CD14-positive monocyte (primary cell): Measurements from ENCODE around the gene LRRFIP2. TPM values are rescaled to one million over a fixed set of nuclear protein-coding genes. Genes with fewer than 3 reads are reported as not detected.

Experiments
- DNase-seq, 3 donors: peaks; one replicate each; pipeline ENCODE4 v3.0.0-alpha.2; 2011 to 2022
- H2AFZ ChIP-seq: 2 replicates; pipeline ENCODE4 v1.6.0; 2012; ENCODE audit warnings: mild to moderate bottlenecking, low read depth, low read length, inconsistent platforms; ENCODE audit not compliant: insufficient read depth, poor library complexity, severe bottlenecking
- H3K27ac ChIP-seq, 2 donors: 1 replicate in 1 of 2; 2 replicates in 1 of 2; pipeline ENCODE4 v1.5.1; 2012 to 2013; ENCODE audit warnings: low read length in 2 of 2, control low read depth in 1 of 2, inconsistent platforms in 1 of 2, low read depth in 1 of 2, mild to moderate bottlenecking in 1 of 2
- H3K27me3 ChIP-seq, 2 donors: one replicate each; pipeline versions ENCODE4 v1.6.0 to v1.6.1; 2011 to 2013; ENCODE audit warnings: low read length in 2 of 2; ENCODE audit not compliant: control insufficient read depth in 2 of 2, insufficient read depth in 2 of 2
- H3K36me3 ChIP-seq, 2 donors: replicated peaks in 1 of 2; 1 replicate in 1 of 2; 2 replicates in 1 of 2; pipeline versions ENCODE4 v1.5.1 to v1.6.1; 2012 to 2013; ENCODE audit warnings: low read length in 2 of 2, control low read depth in 1 of 2, inconsistent platforms in 1 of 2, mild to moderate bottlenecking in 1 of 2; ENCODE audit not compliant: insufficient read depth in 2 of 2, control insufficient read depth in 1 of 2
- H3K4me1 ChIP-seq, 2 donors: 1 replicate in 1 of 2; 2 replicates in 1 of 2; pipeline versions ENCODE4 v1.5.1 to v1.6.1; 2012 to 2013; ENCODE audit warnings: low read length in 2 of 2, control low read depth in 1 of 2, inconsistent platforms in 1 of 2, mild to moderate bottlenecking in 1 of 2, moderate library complexity in 1 of 2; ENCODE audit not compliant: insufficient read depth in 2 of 2, control insufficient read depth in 1 of 2
- H3K4me2 ChIP-seq: replicated peaks from 2 replicates; pipeline ENCODE3; 2012; ENCODE audit warnings: low read length, moderate library complexity, mild to moderate bottlenecking; ENCODE audit not compliant: poor library complexity, severe bottlenecking; ENCODE audit errors: extremely low read depth
- H3K4me3 ChIP-seq, 3 experiments: fragments of 200-600 bp in 1 of 3; sonication (generic) in 1 of 3; replicated peaks in 1 of 3; 1 replicate in 2 of 3; 2 replicates in 1 of 3; pipeline ENCODE4 v1.5.1; 2011 to 2013; ENCODE audit warnings: low read length in 3 of 3, mild to moderate bottlenecking in 3 of 3, control low read depth in 2 of 3, low read depth in 2 of 3, inconsistent platforms in 1 of 3, moderate library complexity in 1 of 3
- H3K79me2 ChIP-seq: 2 replicates; pipeline ENCODE4 v1.6.0; 2012; ENCODE audit warnings: mild to moderate bottlenecking, control low read depth, inconsistent platforms, low read length, moderate library complexity; ENCODE audit not compliant: insufficient read depth
- H3K9ac ChIP-seq: 2 replicates; pipeline ENCODE4 v1.6.0; 2017; ENCODE audit warnings: low read length, mild to moderate bottlenecking; ENCODE audit not compliant: insufficient read depth, poor library complexity, severe bottlenecking
- H3K9me3 ChIP-seq, 2 donors: replicated peaks in 1 of 2; 1 replicate in 1 of 2; 2 replicates in 1 of 2; pipeline versions ENCODE4 v1.5.1 to v1.6.1; 2012 to 2013; ENCODE audit warnings: low read length in 2 of 2, control low read depth in 1 of 2; ENCODE audit not compliant: control insufficient read depth in 1 of 2, insufficient read depth in 1 of 2
- H4K20me1 ChIP-seq: 2 replicates; pipeline ENCODE4 v1.6.0; 2012; ENCODE audit warnings: mild to moderate bottlenecking, low read length, control low read depth, moderate library complexity; ENCODE audit not compliant: insufficient read depth
- H3K27ac Mint-ChIP-seq, 7 donors: one replicate each; pipeline ENCODE4 v1.8.0; 2020; ENCODE audit warnings: mild to moderate bottlenecking in 7 of 7, mixed read lengths in 7 of 7, moderate library complexity in 6 of 7, inconsistent platforms in 2 of 7
- H3K27me3 Mint-ChIP-seq, 3 donors: one replicate each; pipeline ENCODE4 v1.8.0; 2021 to 2022; ENCODE audit warnings: low read depth in 3 of 3, mild to moderate bottlenecking in 3 of 3, mixed read lengths in 3 of 3, moderate library complexity in 3 of 3, inconsistent platforms in 1 of 3
- H3K36me3 Mint-ChIP-seq, 2 donors: one replicate each; pipeline ENCODE4 v1.8.0; 2020; ENCODE audit warnings: mixed read lengths in 2 of 2, inconsistent platforms in 1 of 2, mild to moderate bottlenecking in 1 of 2
- H3K4me1 Mint-ChIP-seq: one replicate; pipeline ENCODE4 v1.8.0; 2020; ENCODE audit warnings: mild to moderate bottlenecking, mixed read lengths
- H3K4me3 Mint-ChIP-seq, 2 donors: one replicate each; pipeline ENCODE4 v1.8.0; 2020; ENCODE audit warnings: mild to moderate bottlenecking in 2 of 2, mixed read lengths in 2 of 2, moderate library complexity in 1 of 2
- H3K9me3 Mint-ChIP-seq, 7 donors: one replicate each; pipeline ENCODE4 v1.8.0; 2020 to 2022; ENCODE audit warnings: mixed read lengths in 7 of 7, mild to moderate bottlenecking in 6 of 7, moderate library complexity in 6 of 7, inconsistent platforms in 2 of 7
- CTCF ChIP-seq: fragments of 200-600 bp; IDR thresholded peaks from one replicate; pipeline ENCODE4 v1.8.0; 2022; ENCODE audit warnings: antibody characterized with exemption, mild to moderate bottlenecking
- WGBS: methylation state at CpG from one replicate; pipeline ENCODE4 v1.1.5; 2013; ENCODE audit warnings: missing lambda C conversion rate; ENCODE audit not compliant: insufficient coverage; 5-methylcytosine and 5-hydroxymethylcytosine counted together
- intact Hi-C, 2 donors: fragments of 100-400 bp; cut with micrococcal nuclease; formaldehyde crosslinking; loops; one replicate each; pipeline versions ENCODE4 v1.15.0 to v1.15.1; 2023
- polyA plus RNA-seq, 3 donors: library from polyadenylated mRNA; depleted of rRNA in 1 of 3; unstranded in 2 of 3; stranded (reverse) in 1 of 3; fragments of 300-500 nt in 2 of 3; fragments of >200 nt in 1 of 3; fragmentation: Illumina TruSeq in 2 of 3; gene quantifications; 1 replicate in 2 of 3; 2 replicates in 1 of 3; pipeline ENCODE4 v1.2.3, GENCODE V29; 2012 to 2021

LRRFIP2 gene
- polyA plus RNA-seq, 3 donors = 30.9 to 39.4 (median 31.7) TPM

GRCh38 chr3:37096288-37096687 lies 78.1 kb downstream of the LRRFIP2 start:
- no peak for DNase-seq
- WGBS = no CpG with 5 or more reads among the region's 1 CpG
- no peak overlapping the region for H3K4me2 ChIP-seq
- intact Hi-C loops = no loop called here
- Mint-ChIP-seq H3K4me3 (no peak overlapping the region), H3K27me3 (peaks cover 0 to 2% (median 0%) of the 10 kb centered on the region in 3 donors), H3K27ac (no peak overlapping the region), H3K36me3 (peaks cover 33 to 48% of the 10 kb centered on the region in 2 donors), H3K9me3 (peaks cover 0 to 2% (median 0%) of the 10 kb centered on the region in 7 donors), H3K4me1 (no peaks in the 10 kb centered on the region)
- H3K79me2 ChIP-seq = no peaks in the 10 kb centered on the region
- H3K4me1 ChIP-seq = no peaks in the 10 kb centered on the region
- H3K4me3 ChIP-seq = no peak overlapping the region
- H3K9me3 ChIP-seq = no peaks in the 10 kb centered on the region
- H2AFZ ChIP-seq = no peak overlapping the region
- H3K27me3 ChIP-seq = no peaks in the 10 kb centered on the region
- peaks cover 25 to 48% of the 10 kb centered on the region in 2 donors for H3K36me3 ChIP-seq
- no peak for TF ChIP-seq CTCF
- no peak overlapping the region for H3K27ac ChIP-seq
- no peak overlapping the region for H3K9ac ChIP-seq
- H4K20me1 ChIP-seq = no peaks in the 10 kb centered on the region

GRCh38 chr3:37094636-37095035 lies 79.7 kb downstream of the LRRFIP2 start:
- Histone ChIP-seq H3K27ac (no peak overlapping the region), H3K9ac (no peak overlapping the region), H3K27me3 (no peaks in the 10 kb centered on the region), H3K79me2 (no peaks in the 10 kb centered on the region), H3K9me3 (no peaks in the 10 kb centered on the region), H2AFZ (no peak overlapping the region), H3K4me3 (no peak overlapping the region), H3K4me2 (no peak overlapping the region), H4K20me1 (no peaks in the 10 kb centered on the region), H3K4me1 (no peaks in the 10 kb centered on the region), H3K36me3 (peaks cover 36 to 64% of the 10 kb centered on the region in 2 donors)
- Mint-ChIP-seq H3K4me3 (no peak overlapping the region), H3K9me3 (peaks cover 0 to 2% (median 0%) of the 10 kb centered on the region in 7 donors), H3K27me3 (peaks cover 0 to 4% (median 0%) of the 10 kb centered on the region in 3 donors), H3K4me1 (no peaks in the 10 kb centered on the region), H3K27ac (peak overlapping the region in 1 of 7 donors; percentile 21), H3K36me3 (peaks cover 45 to 60% of the 10 kb centered on the region in 2 donors)
- intact Hi-C loops = no loop called here
- no CpG with 5 or more reads among the region's 3 CpGs for WGBS
- DNase-seq = no peak
- no peak for TF ChIP-seq CTCF
